NCI-H510A treated with DMSO at 0.1 percent for 48 hours (cell line): ENCODE data around the gene TUBGCP5.
A peak's percentile ranks its signal among the peaks of the same experiment; 100 is the strongest.

ENCODE experiments used
- DNase-seq: peaks from one replicate; lab custom pipeline; 2025; lab: John Stamatoyannopoulos, UW

The TUBGCP5 gene

GRCh38 chr15:22978691-22979237 is 60.6 kb downstream of the TUBGCP5 start:
- DNase-seq: peak; percentile 5

GRCh38 chr15:22974745-22975144 is 64.6 kb downstream of the TUBGCP5 start:
- no peak for DNase-seq

- DNase-seq: no peak
These were observed 65.4 kb downstream of the TUBGCP5 start for GRCh38 chr15:22973987-22974386.

- no peak for DNase-seq
These were observed 66.1 kb downstream of the TUBGCP5 start for GRCh38 chr15:22973286-22973685.

- DNase-seq: no peak
These were observed 69.9 kb downstream of the TUBGCP5 start for GRCh38 chr15:22969489-22969888.

GRCh38 chr15:22968366-22968765 is 71.0 kb downstream of the TUBGCP5 start:
- no peak for DNase-seq

- DNase-seq: no peak
These were observed 72.1 kb downstream of the TUBGCP5 start for GRCh38 chr15:22967084-22967770.

- DNase-seq: no peak
These were observed 72.9 kb downstream of the TUBGCP5 start for GRCh38 chr15:22966321-22967083.

- no peak for DNase-seq
These were observed 75.7 kb downstream of the TUBGCP5 start for GRCh38 chr15:22963641-22964040.

- no peak for DNase-seq
These were observed 76.8 kb downstream of the TUBGCP5 start for GRCh38 chr15:22962611-22963010.

- DNase-seq: no peak
These were observed 77.6 kb downstream of the TUBGCP5 start for GRCh38 chr15:22961762-22962161.

GRCh38 chr15:22960556-22960955 is 78.8 kb downstream of the TUBGCP5 start:
- no peak for DNase-seq

- no peak for DNase-seq
These were observed 79.2 kb downstream of the TUBGCP5 start for GRCh38 chr15:22960126-22960525.

- DNase-seq: no peak
These were observed 79.9 kb downstream of the TUBGCP5 start for GRCh38 chr15:22959321-22960101.

GRCh38 chr15:22958487-22959280 is 80.7 kb downstream of the TUBGCP5 start:
- DNase-seq: no peak

- DNase-seq: no peak
These were observed 82.5 kb downstream of the TUBGCP5 start for GRCh38 chr15:22956978-22957260.

- no peak for DNase-seq
These were observed 83.0 kb downstream of the TUBGCP5 start for GRCh38 chr15:22956257-22956977.

GRCh38 chr15:22955544-22956119 is 83.7 kb downstream of the TUBGCP5 start:
- DNase-seq: no peak

- DNase-seq: no peak
These were observed 84.4 kb downstream of the TUBGCP5 start for GRCh38 chr15:22954798-22955543.

GRCh38 chr15:22954326-22954725 is 85.0 kb downstream of the TUBGCP5 start:
- DNase-seq: no peak
